Trophoblast cell (in vitro differentiated cells and primary cell): Measurements from ENCODE around the gene COPG2.
A peak's percentile ranks its signal among the peaks of the same experiment; 100 is the strongest.

Experiments
- DNase-seq, 2 donors: peaks; one replicate each; pipeline ENCODE4 v3.0.0-alpha.2; 2016
- H2AFZ ChIP-seq: 2 replicates; pipeline ENCODE4 v1.6.1; 2013; ENCODE audit warnings: low read length, moderate library complexity, mild to moderate bottlenecking; ENCODE audit not compliant: insufficient read depth, poor library complexity
- H2AK5ac ChIP-seq: 2 replicates; pipeline ENCODE4 v1.6.1; 2013; ENCODE audit warnings: mild to moderate bottlenecking, low read length
- H2BK120ac ChIP-seq: 2 replicates; pipeline ENCODE4 v1.6.1; 2013; ENCODE audit warnings: low read length, mild to moderate bottlenecking, moderate library complexity; ENCODE audit not compliant: insufficient read depth, poor library complexity
- H2BK12ac ChIP-seq: 2 replicates; pipeline ENCODE4 v1.6.1; 2013; ENCODE audit warnings: mild to moderate bottlenecking, low read length, moderate library complexity
- H2BK5ac ChIP-seq: 2 replicates; pipeline ENCODE4 v1.6.1; 2013; ENCODE audit warnings: low read length, low read depth, moderate library complexity, mild to moderate bottlenecking; ENCODE audit not compliant: poor library complexity
- H3K14ac ChIP-seq: 2 replicates; pipeline ENCODE4 v1.6.1; 2013; ENCODE audit warnings: mild to moderate bottlenecking, low read length
- H3K18ac ChIP-seq: 2 replicates; pipeline ENCODE4 v1.6.1; 2013; ENCODE audit warnings: mild to moderate bottlenecking, low read length
- H3K23ac ChIP-seq: 2 replicates; pipeline ENCODE4 v1.6.1; 2013; ENCODE audit warnings: low read length
- H3K27ac ChIP-seq: 2 replicates; pipeline ENCODE4 v1.5.1; 2013; ENCODE audit warnings: low read depth, mild to moderate bottlenecking, inconsistent platforms, low read length, moderate library complexity
- H3K27me3 ChIP-seq: 2 replicates; pipeline ENCODE4 v1.6.1; 2013; ENCODE audit warnings: inconsistent platforms, mild to moderate bottlenecking, low read length, moderate library complexity; ENCODE audit not compliant: insufficient read depth
- H3K36me3 ChIP-seq, 2 experiments: 1 replicate in 1 of 2; 2 replicates in 1 of 2; pipeline ENCODE4 v1.6.1; 2013; ENCODE audit warnings: low read length in 2 of 2, mild to moderate bottlenecking in 2 of 2, moderate library complexity in 1 of 2; ENCODE audit not compliant: insufficient read depth in 2 of 2, control insufficient read depth in 1 of 2
- H3K4ac ChIP-seq: 2 replicates; pipeline ENCODE4 v1.6.1; 2013; ENCODE audit warnings: low read depth, mild to moderate bottlenecking, low read length, moderate library complexity
- H3K4me1 ChIP-seq, 2 experiments: 1 replicate in 1 of 2; 2 replicates in 1 of 2; pipeline ENCODE4 v1.6.1; 2013; ENCODE audit warnings: low read length in 2 of 2, mild to moderate bottlenecking in 2 of 2, moderate library complexity in 1 of 2; ENCODE audit not compliant: insufficient read depth in 2 of 2, control insufficient read depth in 1 of 2
- H3K4me2 ChIP-seq: 2 replicates; pipeline ENCODE4 v1.6.1; 2013; ENCODE audit warnings: inconsistent platforms, mild to moderate bottlenecking, low read length, moderate library complexity
- H3K4me3 ChIP-seq: 2 replicates; pipeline ENCODE4 v1.5.1; 2013; ENCODE audit warnings: mild to moderate bottlenecking, low read depth, low read length, inconsistent platforms
- H3K79me1 ChIP-seq: one replicate; pipeline ENCODE4 v1.6.1; 2013; ENCODE audit warnings: low read length
- H3K79me2 ChIP-seq: 2 replicates; pipeline ENCODE4 v1.6.1; 2013; ENCODE audit warnings: low read length, mild to moderate bottlenecking; ENCODE audit not compliant: control insufficient read depth, insufficient read depth, poor library complexity
- H3K9ac ChIP-seq: 2 replicates; pipeline ENCODE4 v1.6.1; 2013; ENCODE audit warnings: mild to moderate bottlenecking, low read length
- H3K9me3 ChIP-seq: 2 replicates; pipeline ENCODE4 v1.6.1; 2013; ENCODE audit warnings: low read depth, mild to moderate bottlenecking, control low read depth, inconsistent platforms, low read length; ENCODE audit not compliant: insufficient read depth
- H4K12ac ChIP-seq: 2 replicates; pipeline ENCODE4 v1.6.1; 2013; ENCODE audit warnings: low read depth, mild to moderate bottlenecking, low read length, moderate library complexity
- H4K8ac ChIP-seq: 2 replicates; pipeline ENCODE4 v1.6.1; 2013; ENCODE audit warnings: low read depth, mild to moderate bottlenecking, low read length, moderate library complexity
- H4K91ac ChIP-seq: one replicate; pipeline ENCODE4 v1.6.1; 2013; ENCODE audit warnings: low read depth, mild to moderate bottlenecking, low read length, moderate library complexity
- WGBS: extraction: QIAGEN DNeasy Blood & Tissue Kit; methylation state at CpG from one replicate; pipeline ENCODE4 v1.1.7; 2013; ENCODE audit warnings: missing lambda C conversion rate; ENCODE audit not compliant: insufficient read length, insufficient coverage; ENCODE audit errors: extremely low coverage; 5-methylcytosine and 5-hydroxymethylcytosine counted together

Gene COPG2

DNA sequence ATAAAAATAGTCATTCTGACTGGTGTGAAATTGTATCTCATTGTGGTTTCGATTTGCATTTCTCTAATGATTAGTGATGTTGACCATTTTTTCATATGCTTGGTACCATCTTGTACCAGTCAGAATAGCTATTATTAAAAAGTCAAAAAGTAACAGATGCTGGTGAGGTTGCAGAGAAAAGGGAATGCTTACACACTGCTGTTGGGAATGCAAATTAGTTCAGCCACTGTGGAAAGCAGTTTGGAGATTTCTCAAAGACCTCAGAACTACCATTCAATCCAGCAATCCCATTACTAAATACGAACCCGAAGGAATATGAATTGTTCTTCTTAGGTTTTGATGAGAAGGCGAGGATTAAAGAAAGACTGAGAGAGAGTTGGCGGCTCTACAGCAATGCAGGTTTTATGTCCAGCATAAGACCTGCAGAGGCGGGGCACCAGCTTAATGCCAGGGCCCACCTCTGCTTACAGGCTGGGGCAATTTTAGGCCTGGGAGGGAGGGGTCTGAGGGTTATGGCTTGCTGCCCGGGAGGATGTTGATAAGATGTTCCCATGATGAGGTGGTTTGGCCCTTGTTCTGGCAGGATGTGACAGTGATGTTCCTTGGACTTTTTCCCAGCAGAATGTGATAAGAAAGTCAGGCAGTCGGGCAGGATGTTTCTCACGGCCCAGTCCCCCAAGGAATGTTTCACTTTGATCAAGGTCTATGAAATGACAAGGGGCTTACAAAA, 102.2 kb downstream of the COPG2 start:
- H4K8ac ChIP-seq, result no peak overlapping the region
- H3K9me3 ChIP-seq, result no peaks in the 10 kb centered on the region
- no peak overlapping the region for H3K27ac ChIP-seq
- no peak overlapping the region for H3K18ac ChIP-seq
- H3K36me3 ChIP-seq, result no peaks in the 10 kb centered on the region
- no peak overlapping the region for H3K4me3 ChIP-seq
- no peak overlapping the region for H2BK12ac ChIP-seq
- no peak overlapping the region for H2BK5ac ChIP-seq
- H3K4me1 ChIP-seq, result no peaks in the 10 kb centered on the region
- H3K79me1 ChIP-seq, result no peaks in the 10 kb centered on the region
- H3K4ac ChIP-seq, result no peak overlapping the region
- no peaks in the 10 kb centered on the region for H3K79me2 ChIP-seq
- no peak overlapping the region for H3K9ac ChIP-seq
- no peak overlapping the region for H2BK120ac ChIP-seq
- H3K27me3 ChIP-seq, result no peaks in the 10 kb centered on the region
- no peak overlapping the region for H3K4me2 ChIP-seq
- no CpG with 5 or more reads among the region's 9 CpGs for WGBS
- H2AK5ac ChIP-seq, result no peak overlapping the region
- no peak overlapping the region for H4K91ac ChIP-seq
- no peak overlapping the region for H2AFZ ChIP-seq
- no peak overlapping the region for H3K14ac ChIP-seq
- no peak for DNase-seq
- no peak overlapping the region for H4K12ac ChIP-seq
- H3K23ac ChIP-seq, result no peak overlapping the region

DNA sequence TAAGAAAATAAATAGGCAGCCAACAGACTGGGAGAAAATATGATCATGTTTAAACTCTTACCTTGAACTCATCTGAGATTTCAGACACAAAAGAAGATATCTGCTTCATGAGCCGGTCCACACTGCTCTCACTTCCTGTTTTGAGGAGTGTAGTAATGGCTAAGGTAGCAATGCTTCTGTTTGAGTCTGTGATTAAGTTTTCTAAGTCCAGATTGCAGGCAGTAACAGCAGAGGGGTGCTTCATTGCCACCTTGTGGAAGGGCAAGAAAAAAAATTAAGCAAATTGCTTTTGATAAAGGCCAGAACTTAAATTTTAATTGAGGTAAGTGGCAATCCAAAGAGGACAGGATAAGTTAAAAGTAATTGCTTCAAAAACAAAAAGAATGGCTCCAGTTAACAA, 107.6 kb downstream of the COPG2 start:
- no peak overlapping the region for H3K4ac ChIP-seq
- no peak overlapping the region for H4K91ac ChIP-seq
- no peak overlapping the region for H2BK12ac ChIP-seq
- DNase-seq, result peak in 1 of 2 donors; percentile 35
- H3K9ac ChIP-seq, result no peak overlapping the region
- H3K4me1 ChIP-seq, result no peaks in the 10 kb centered on the region
- no peak overlapping the region for H3K18ac ChIP-seq
- no peaks in the 10 kb centered on the region for H3K27me3 ChIP-seq
- no peaks in the 10 kb centered on the region for H3K9me3 ChIP-seq
- no peak overlapping the region for H4K8ac ChIP-seq
- H2BK120ac ChIP-seq, result no peak overlapping the region
- no peak overlapping the region for H3K27ac ChIP-seq
- no peak overlapping the region for H2BK5ac ChIP-seq
- no peaks in the 10 kb centered on the region for H3K79me2 ChIP-seq
- no peak overlapping the region for H4K12ac ChIP-seq
- no peak overlapping the region for H3K4me2 ChIP-seq
- no CpG with 5 or more reads among the region's 1 CpG for WGBS
- no peak overlapping the region for H2AK5ac ChIP-seq
- no peak overlapping the region for H2AFZ ChIP-seq
- no peak overlapping the region for H3K14ac ChIP-seq
- H3K4me3 ChIP-seq, result no peak overlapping the region
- H3K23ac ChIP-seq, result no peak overlapping the region
- no peaks in the 10 kb centered on the region for H3K79me1 ChIP-seq
- H3K36me3 ChIP-seq, result no peaks in the 10 kb centered on the region

DNA sequence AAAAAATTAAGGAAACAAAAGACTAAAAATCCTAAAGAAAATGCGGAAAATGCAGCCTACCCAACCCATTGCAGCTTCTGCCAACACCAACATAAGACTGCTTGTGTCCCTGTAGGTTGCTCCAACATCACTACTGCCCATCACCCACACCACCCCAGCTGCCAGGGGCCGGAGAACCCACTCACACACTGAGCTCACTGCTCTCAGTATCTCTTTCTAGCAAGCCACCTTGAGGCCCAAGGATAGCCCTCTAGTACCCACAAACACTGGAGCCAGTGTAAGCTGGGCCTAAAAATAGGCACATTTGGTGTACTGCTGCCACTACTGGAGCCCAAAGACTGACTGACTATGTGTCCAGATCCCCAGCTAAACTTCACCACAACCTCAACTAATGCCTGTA, 109.4 kb downstream of the COPG2 start:
- WGBS, result no CpG with 5 or more reads among the region's 2 CpGs
- Histone ChIP-seq H3K4ac (no peak overlapping the region), H3K79me2 (no peaks in the 10 kb centered on the region), H3K4me2 (no peak overlapping the region), H2BK12ac (no peak overlapping the region), H3K79me1 (no peaks in the 10 kb centered on the region), H3K14ac (no peak overlapping the region), H4K12ac (no peak overlapping the region), H2AFZ (no peak overlapping the region), H3K27ac (no peak overlapping the region), H2BK120ac (peak overlapping the region; percentile 33), H4K8ac (peak overlapping the region; percentile 43), H3K4me3 (no peak overlapping the region), H2AK5ac (peak overlapping the region; percentile 15), H3K36me3 (no peaks in the 10 kb centered on the region), H4K91ac (no peak overlapping the region), H3K9me3 (no peaks in the 10 kb centered on the region), H3K23ac (no peak overlapping the region), H3K9ac (no peak overlapping the region), H3K4me1 (no peaks in the 10 kb centered on the region), H3K18ac (no peak overlapping the region), H2BK5ac (no peak overlapping the region), H3K27me3 (no peaks in the 10 kb centered on the region)
- no peak for DNase-seq

DNA sequence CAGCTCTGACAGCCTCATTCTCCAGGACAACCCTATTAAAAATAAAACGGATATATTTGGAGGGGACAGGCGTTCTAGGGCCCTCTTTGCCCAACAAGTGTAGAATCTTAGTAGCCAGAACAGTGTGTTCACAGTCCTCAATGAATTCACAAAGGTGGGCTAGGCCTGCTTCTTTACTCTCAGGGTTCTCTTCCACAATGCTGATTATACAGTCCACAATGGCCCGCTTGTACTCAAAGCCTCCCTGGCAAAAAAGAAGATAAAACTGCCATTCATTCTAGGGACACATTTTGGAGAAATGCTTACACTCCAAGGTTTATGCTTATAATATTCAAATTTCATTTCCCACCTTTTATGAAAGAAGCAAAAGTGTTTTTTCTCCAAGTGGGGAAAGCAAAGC, 114.1 kb downstream of the COPG2 start:
- no peak overlapping the region for H3K18ac ChIP-seq
- H3K27me3 ChIP-seq, result no peaks in the 10 kb centered on the region
- no peak overlapping the region for H4K12ac ChIP-seq
- no peak overlapping the region for H3K4ac ChIP-seq
- H2BK5ac ChIP-seq, result no peak overlapping the region
- H3K27ac ChIP-seq, result no peak overlapping the region
- no peak overlapping the region for H3K23ac ChIP-seq
- no peak overlapping the region for H2BK12ac ChIP-seq
- H2BK120ac ChIP-seq, result no peak overlapping the region
- no peaks in the 10 kb centered on the region for H3K79me1 ChIP-seq
- H3K4me3 ChIP-seq, result no peak overlapping the region
- no peak overlapping the region for H4K91ac ChIP-seq
- no peaks in the 10 kb centered on the region for H3K4me1 ChIP-seq
- peaks cover 0 to 3% of the 10 kb centered on the region in 2 experiments for H3K36me3 ChIP-seq
- no peak overlapping the region for H2AK5ac ChIP-seq
- H3K4me2 ChIP-seq, result no peak overlapping the region
- WGBS, result no CpG with 5 or more reads among the region's 3 CpGs
- DNase-seq, result no peak
- no peaks in the 10 kb centered on the region for H3K9me3 ChIP-seq
- no peak overlapping the region for H2AFZ ChIP-seq
- H3K14ac ChIP-seq, result no peak overlapping the region
- H4K8ac ChIP-seq, result no peak overlapping the region
- H3K9ac ChIP-seq, result no peak overlapping the region
- H3K79me2 ChIP-seq, result no peaks in the 10 kb centered on the region
